GM15510 (cell line): ENCODE data around the gene TASOR.

Experiments used
- POLR2A ChIP-seq: IDR thresholded peaks from 3 replicates; pipeline ENCODE4 v1.6.1; 2011; ENCODE audit warnings: borderline replicate concordance; ENCODE audit not compliant: insufficient read length; ENCODE audit errors: extremely low read depth

Gene TASOR

GRCh38 chr3:56691165-56692000, 8.3 kb upstream of the TASOR start:
- no peak for TF ChIP-seq POLR2A

- no peak for TF ChIP-seq POLR2A
These were observed 6.2 kb upstream of the TASOR start for GRCh38 chr3:56689303-56689702.

GRCh38 chr3:56688191-56688590, 5.1 kb upstream of the TASOR start:
- TF ChIP-seq POLR2A: no peak

- TF ChIP-seq POLR2A: no peak
These were observed 964 bp upstream of the TASOR start for GRCh38 chr3:56684029-56684428.

GRCh38 chr3:56682462-56683121, 473 bp downstream of the TASOR start:
- peak; percentile 63 for TF ChIP-seq POLR2A

GRCh38 chr3:56681984-56682461, 1.0 kb downstream of the TASOR start:
- TF ChIP-seq POLR2A: no peak

GRCh38 chr3:56680054-56680580, 2.9 kb downstream of the TASOR start:
- TF ChIP-seq POLR2A: no peak

- TF ChIP-seq POLR2A: no peak
These were observed 5.8 kb downstream of the TASOR start for GRCh38 chr3:56677286-56677685.

GRCh38 chr3:56673781-56674457, 9.1 kb downstream of the TASOR start:
- TF ChIP-seq POLR2A: no peak

- no peak for TF ChIP-seq POLR2A
These were observed 15.0 kb downstream of the TASOR start for GRCh38 chr3:56667973-56668579.

GRCh38 chr3:56664823-56665222, 18.2 kb downstream of the TASOR start:
- TF ChIP-seq POLR2A: no peak

DNA sequence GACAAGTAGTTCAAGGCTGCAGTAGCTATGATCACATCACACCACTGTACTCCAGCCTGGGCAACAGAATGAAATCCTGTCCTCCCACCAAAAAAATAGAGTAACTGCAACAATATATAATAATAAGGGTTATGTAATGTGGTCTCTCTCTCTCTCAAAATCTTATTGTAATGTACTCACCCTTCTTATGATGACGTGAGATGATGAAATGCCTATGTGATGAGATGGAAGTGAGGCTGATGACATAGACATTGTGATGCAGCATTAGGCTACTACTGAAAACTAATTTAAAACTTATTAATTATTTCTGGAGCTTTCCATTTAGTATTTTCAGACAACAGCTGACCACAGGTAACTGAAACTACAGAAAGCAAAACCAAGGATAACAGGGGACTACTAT, 27.4 kb downstream of the TASOR start:
- TF ChIP-seq POLR2A: no peak

DNA sequence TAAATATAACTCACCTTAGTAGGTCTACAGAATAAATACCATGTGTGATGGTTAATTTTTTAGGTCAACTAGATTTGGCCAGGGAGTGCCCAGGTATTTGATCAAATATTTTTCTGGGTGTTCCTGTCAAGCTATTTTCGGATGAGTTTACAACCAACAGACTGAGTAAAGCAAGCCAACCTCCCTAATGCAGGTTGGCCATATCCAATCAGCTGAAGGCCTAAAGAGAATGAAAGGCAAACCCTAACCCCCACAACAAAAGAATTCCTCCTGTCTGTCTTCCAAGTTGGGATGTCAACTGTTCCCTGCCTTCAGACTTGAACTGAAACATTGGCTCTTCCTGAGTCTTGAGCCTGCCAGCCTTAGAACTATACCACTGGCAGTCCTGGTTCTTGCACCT, 28.6 kb downstream of the TASOR start:
- TF ChIP-seq POLR2A: no peak

DNA sequence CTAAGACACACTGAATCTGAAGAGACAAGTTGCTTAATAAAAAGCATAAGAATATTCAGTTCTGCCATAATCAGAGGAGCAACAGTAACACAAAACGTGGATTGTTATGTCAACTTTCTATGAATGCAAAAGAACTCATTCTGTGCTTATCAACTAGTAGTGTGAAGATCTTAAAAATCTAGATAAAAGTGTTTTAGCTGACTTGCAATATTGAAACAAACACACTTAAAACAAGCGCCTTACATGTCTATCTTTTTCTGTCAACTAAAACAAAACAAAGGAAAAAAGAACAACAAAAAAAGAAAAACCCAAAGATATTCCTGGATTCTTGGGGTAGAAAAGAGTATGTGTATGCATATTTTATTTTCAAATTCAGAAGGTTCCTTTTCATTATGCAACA, 37.7 kb downstream of the TASOR start:
- no peak for TF ChIP-seq POLR2A
